Mesothelial cell of epicardium (in vitro differentiated cells): ENCODE measurements around the gene MRGPRX2. TPM values are rescaled to one million over a fixed set of nuclear protein-coding genes. Genes with fewer than 3 reads are reported as not detected.

Source experiments
- DNase-seq, 2 experiments: peaks; one replicate each; pipeline ENCODE4 v3.0.0; 2021; ENCODE audit warnings: low spot score in 2 of 2; ENCODE audit not compliant: unreplicated experiment in 2 of 2
- H3K27ac Mint-ChIP-seq: 2 replicates; pipeline ENCODE4 v1.8.0; 2021; ENCODE audit warnings: mixed read lengths
- H3K27me3 Mint-ChIP-seq: 2 replicates; pipeline ENCODE4 v1.8.0; 2021; ENCODE audit warnings: low read depth, mixed read lengths
- H3K36me3 Mint-ChIP-seq: 2 replicates; pipeline ENCODE4 v1.8.0; 2021; ENCODE audit warnings: mixed read lengths
- H3K4me1 Mint-ChIP-seq: 2 replicates; pipeline ENCODE4 v1.8.0; 2021; ENCODE audit warnings: mixed read lengths
- H3K4me3 Mint-ChIP-seq: 2 replicates; pipeline ENCODE4 v1.8.0; 2021; ENCODE audit warnings: mild to moderate bottlenecking, moderate library complexity, mixed read lengths
- H3K9me3 Mint-ChIP-seq: 2 replicates; pipeline ENCODE4 v1.8.0; 2021; ENCODE audit warnings: mixed read lengths
- total RNA-seq: library from RNA; stranded (reverse); gene quantifications from 3 replicates; pipeline ENCODE4 v1.2.1, GENCODE V29; 2021
- TF ChIP-seq, protein P1 (sequence below): fragments of 200-600 bp; sonication (generic); IDR thresholded peaks from one replicate; pipeline ENCODE4 v1.5.0; 2021; ENCODE audit warnings: antibody characterized with exemption; ENCODE audit not compliant: unreplicated experiment

MRGPRX2 gene
- total RNA-seq, 1 donor from 2014 or later, result not detected

DNA sequence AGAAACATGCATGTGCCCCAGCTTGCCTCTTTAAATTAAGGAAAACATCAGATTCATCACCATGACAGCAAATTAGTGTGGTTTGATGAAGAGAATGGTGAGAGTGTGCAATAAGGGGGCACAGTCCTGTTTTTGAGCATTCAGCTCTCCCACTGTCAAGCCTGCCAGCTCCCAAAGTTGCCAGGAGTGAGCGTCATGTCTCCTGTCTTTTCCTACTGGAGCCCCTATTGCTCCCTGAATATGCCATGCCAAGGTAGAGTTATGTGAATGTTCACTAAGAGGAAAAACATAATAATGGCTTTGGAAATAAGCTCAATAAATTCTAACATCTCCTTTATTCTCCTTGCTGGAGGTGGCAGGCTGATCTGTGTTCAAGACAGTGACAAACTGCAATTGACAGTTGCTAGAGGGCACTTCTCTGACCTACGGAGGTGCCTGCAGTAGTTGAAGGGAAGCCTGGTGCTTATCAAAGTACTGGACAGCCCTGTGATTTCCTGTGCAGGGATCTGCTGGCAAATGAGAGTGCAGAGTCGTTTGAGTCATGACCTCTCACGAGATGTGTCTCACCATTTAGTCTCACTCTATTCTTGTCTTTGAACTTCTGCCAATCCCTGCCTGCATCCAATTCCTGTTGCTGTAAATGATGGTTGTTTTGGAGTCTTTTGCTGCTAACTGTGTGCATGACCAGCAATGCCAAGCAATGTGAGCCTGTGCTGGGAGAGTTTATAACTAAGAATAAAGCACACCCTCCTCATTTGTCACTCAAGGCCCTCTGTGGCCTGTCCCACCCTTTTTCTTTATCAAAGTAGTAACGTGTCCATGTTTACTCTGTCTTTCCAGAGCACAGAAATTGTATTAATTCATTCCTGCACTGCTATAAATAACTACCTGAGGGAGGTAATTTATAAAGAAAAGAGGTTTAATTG, 34.8 kb downstream of the MRGPRX2 start:
- peaks cover 3% of the 10 kb centered on the region for H3K4me1 Mint-ChIP-seq
- no peak overlapping the region for H3K4me3 Mint-ChIP-seq
- H3K9me3 Mint-ChIP-seq, result no peaks in the 10 kb centered on the region
- no peak for DNase-seq
- H3K36me3 Mint-ChIP-seq, result no peaks in the 10 kb centered on the region
- TF ChIP-seq, protein P1, sequence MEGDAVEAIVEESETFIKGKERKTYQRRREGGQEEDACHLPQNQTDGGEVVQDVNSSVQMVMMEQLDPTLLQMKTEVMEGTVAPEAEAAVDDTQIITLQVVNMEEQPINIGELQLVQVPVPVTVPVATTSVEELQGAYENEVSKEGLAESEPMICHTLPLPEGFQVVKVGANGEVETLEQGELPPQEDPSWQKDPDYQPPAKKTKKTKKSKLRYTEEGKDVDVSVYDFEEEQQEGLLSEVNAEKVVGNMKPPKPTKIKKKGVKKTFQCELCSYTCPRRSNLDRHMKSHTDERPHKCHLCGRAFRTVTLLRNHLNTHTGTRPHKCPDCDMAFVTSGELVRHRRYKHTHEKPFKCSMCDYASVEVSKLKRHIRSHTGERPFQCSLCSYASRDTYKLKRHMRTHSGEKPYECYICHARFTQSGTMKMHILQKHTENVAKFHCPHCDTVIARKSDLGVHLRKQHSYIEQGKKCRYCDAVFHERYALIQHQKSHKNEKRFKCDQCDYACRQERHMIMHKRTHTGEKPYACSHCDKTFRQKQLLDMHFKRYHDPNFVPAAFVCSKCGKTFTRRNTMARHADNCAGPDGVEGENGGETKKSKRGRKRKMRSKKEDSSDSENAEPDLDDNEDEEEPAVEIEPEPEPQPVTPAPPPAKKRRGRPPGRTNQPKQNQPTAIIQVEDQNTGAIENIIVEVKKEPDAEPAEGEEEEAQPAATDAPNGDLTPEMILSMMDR, result no peak
- peaks cover 60% of the 10 kb centered on the region for H3K27me3 Mint-ChIP-seq
- no peak overlapping the region for H3K27ac Mint-ChIP-seq

DNA sequence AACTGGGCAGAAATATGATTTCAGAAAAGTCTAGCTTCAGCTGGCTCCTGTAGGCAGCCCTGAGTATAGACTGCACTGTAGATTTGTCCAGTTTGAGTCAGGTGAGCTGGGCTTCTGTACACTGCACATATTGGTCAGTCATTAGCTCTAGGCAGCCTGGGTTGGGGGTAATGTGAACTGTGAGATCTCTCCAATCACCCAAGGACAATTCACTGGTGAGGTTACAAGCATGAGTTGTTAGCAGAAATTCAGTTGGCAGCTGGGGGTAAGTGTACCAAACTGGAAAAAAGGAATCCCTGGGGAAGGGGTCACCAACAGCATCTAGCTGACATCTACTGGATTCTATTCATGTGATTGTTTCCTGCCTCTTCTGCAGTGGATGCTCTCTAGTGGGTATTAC, 39.7 kb downstream of the MRGPRX2 start:
- Mint-ChIP-seq H3K36me3 (no peaks in the 10 kb centered on the region), H3K27ac (no peak overlapping the region), H3K4me3 (no peak overlapping the region), H3K27me3 (peaks cover 55% of the 10 kb centered on the region), H3K4me1 (peaks cover under 1% of the 10 kb centered on the region), H3K9me3 (no peaks in the 10 kb centered on the region)
- TF ChIP-seq, protein P1, result no peak
- no peak for DNase-seq

DNA sequence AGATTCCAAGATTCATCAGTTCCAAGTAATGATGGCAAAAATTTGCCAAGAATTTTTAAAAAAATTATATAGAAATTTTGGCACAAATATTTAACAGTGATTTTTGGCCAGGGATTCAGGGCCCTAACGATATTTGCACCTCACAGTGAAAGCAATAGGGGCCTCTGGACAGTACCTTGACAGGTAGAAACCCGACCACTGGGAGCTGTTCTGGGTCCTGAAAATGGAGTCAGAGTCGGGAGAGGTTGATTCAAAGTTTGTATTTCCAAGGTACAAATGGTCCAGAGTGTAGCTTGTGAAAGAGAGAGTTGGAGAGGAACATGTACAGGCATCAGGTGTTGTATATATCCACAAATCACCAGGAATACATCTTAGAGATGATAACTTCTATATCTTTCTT, 41.6 kb downstream of the MRGPRX2 start:
- TF ChIP-seq, protein P1, result no peak
- peaks cover 50% of the 10 kb centered on the region for H3K27me3 Mint-ChIP-seq
- H3K9me3 Mint-ChIP-seq, result no peaks in the 10 kb centered on the region
- H3K36me3 Mint-ChIP-seq, result no peaks in the 10 kb centered on the region
- H3K27ac Mint-ChIP-seq, result no peak overlapping the region
- no peak overlapping the region for H3K4me3 Mint-ChIP-seq
- H3K4me1 Mint-ChIP-seq, result no peaks in the 10 kb centered on the region
- DNase-seq, result peak in 1 of 2 experiments; percentile 64

DNA sequence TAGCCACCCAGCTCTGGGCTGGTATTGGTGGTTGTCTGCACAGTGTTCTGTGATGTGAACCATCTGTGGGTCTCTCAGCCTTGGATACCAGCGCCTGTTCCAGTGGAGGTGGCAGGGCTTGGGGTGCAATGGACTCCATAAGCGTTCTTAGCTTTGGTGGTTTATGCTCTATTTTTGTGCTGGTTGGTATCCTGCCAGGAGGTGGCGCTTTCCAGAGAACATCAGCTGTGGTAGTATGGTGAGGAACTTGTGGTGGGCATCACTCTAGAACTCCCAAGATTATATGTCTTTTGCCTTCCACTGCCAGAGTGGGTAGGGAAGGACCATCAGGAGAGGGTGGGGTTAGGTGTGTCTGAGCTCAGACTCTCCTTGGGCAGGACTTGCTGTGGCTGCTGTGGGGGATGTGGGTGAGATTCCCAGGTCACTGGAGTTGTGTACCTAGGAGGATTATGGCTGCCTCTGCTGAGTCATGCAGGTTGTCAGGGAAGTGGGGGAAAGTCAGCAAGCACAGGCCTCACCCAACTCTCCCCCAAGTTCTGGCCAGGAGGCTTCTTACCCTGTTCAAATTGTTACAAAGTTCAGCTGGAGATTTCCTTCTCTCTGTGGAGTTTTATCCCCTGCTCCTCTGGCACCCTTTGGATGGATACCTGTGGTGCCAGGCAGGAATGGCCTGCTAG, 47.2 kb downstream of the MRGPRX2 start:
- Mint-ChIP-seq H3K4me1 (no peaks in the 10 kb centered on the region), H3K27me3 (peaks cover 26% of the 10 kb centered on the region), H3K36me3 (no peaks in the 10 kb centered on the region), H3K4me3 (no peak overlapping the region), H3K9me3 (peaks cover 28% of the 10 kb centered on the region), H3K27ac (no peak overlapping the region)
- TF ChIP-seq, protein P1, result no peak
- DNase-seq, result no peak

DNA sequence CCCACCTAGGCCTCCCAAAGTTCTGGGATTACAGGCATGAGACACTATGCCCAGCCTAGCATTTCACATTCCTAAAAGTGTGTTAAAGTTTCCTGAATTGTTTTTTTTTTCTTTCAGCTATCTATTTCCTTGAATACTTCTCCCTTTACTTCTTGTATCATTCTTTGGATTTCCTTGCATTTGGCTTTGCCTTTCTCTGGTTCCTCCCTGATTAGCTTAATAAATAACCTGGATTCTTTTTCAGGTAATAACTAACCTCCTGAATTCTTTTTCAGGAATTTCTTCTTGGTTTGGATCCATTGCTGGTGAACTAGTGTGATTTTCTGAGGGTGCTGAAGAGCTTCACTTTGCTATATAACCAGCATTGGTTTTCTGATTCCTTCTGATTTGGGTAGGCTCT, 47.9 kb downstream of the MRGPRX2 start:
- peaks cover 23% of the 10 kb centered on the region for H3K27me3 Mint-ChIP-seq
- H3K36me3 Mint-ChIP-seq, result no peaks in the 10 kb centered on the region
- H3K9me3 Mint-ChIP-seq, result peaks cover 35% of the 10 kb centered on the region
- no peak overlapping the region for H3K4me3 Mint-ChIP-seq
- DNase-seq, result no peak
- no peaks in the 10 kb centered on the region for H3K4me1 Mint-ChIP-seq
- TF ChIP-seq, protein P1, result no peak
- H3K27ac Mint-ChIP-seq, result no peak overlapping the region

Other genes starting within 250 kb of the MRGPRX2 start
- not detected in 3 replicates for gene MRGPRX1, start 121.3 kb downstream of the MRGPRX2 start, total RNA-seq
- gene ZDHHC13, start 56.5 kb upstream of the MRGPRX2 start, total RNA-seq, result 14.2 to 19.1 TPM (median 17.3 TPM) in 3 replicates
- gene CSRP3, start 141.3 kb upstream of the MRGPRX2 start, total RNA-seq, result not detected in 3 replicates
- 5.2 to 6.1 TPM (median 5.6 TPM) in 3 replicates for gene E2F8, start 180.2 kb upstream of the MRGPRX2 start, total RNA-seq